AG08396 (cell line): ENCODE data around the gene ITPK1.

Experiments
- DNase-seq: peaks from one replicate; pipeline ENCODE4 v3.0.0; 2012; ENCODE audit warnings: low spot score, mixed read lengths

The ITPK1 gene

GRCh38 chr14:92968291-92969020, 147.3 kb downstream of the ITPK1 start:
- DNase-seq, result no peak

GRCh38 chr14:92967346-92967926, 148.3 kb downstream of the ITPK1 start:
- DNase-seq, result no peak

- DNase-seq, result no peak
Observed at GRCh38 chr14:92965281-92965680, 150.4 kb downstream of the ITPK1 start.

DNA sequence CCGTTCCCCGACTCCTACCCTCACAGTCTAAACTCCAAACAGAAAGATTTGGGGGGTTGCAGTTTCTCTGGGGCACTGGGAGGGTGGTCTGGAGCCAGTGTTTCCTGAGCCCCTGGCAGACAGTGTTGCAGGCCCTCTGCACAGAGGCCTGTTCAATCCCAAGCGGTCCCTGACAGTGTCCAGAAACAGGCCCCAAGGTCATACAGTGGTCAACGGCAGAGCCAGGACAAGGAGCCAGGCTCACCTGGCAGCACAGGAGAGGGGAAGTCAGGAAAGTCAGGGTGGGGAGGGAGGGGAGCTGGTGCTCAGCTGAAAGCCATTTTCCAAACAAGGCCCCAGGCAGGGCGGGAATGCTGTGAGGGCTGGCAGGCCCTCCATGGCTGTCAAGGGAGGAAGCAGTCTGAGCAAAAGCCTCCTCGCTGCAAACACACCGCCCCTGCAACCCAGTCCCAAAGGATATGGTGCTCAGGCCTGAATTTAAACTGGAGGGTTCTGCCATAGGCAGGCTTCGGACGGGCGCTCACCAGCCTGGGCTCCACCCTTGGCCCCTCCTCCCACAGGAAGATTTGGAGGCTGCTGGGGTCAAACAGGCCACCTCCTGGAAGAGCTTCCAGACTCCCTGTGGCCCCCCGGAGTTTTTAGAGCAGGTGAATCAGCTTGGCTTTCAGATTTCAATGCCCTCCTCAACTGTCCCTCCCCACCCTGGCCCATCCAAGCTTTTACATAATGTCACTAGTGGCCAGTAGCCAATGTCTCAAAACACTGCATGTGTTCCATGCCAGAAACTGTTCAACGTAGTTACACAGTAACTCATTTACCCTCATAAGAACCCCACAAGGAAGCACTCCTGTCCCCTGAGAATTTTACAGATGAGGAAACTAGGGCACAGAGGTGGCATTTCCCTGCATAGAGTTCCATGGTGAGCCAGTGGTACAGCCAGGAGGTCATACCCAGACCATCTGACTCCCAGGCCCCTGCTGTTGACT, 151.3 kb downstream of the ITPK1 start:
- DNase-seq, result no peak

DNA sequence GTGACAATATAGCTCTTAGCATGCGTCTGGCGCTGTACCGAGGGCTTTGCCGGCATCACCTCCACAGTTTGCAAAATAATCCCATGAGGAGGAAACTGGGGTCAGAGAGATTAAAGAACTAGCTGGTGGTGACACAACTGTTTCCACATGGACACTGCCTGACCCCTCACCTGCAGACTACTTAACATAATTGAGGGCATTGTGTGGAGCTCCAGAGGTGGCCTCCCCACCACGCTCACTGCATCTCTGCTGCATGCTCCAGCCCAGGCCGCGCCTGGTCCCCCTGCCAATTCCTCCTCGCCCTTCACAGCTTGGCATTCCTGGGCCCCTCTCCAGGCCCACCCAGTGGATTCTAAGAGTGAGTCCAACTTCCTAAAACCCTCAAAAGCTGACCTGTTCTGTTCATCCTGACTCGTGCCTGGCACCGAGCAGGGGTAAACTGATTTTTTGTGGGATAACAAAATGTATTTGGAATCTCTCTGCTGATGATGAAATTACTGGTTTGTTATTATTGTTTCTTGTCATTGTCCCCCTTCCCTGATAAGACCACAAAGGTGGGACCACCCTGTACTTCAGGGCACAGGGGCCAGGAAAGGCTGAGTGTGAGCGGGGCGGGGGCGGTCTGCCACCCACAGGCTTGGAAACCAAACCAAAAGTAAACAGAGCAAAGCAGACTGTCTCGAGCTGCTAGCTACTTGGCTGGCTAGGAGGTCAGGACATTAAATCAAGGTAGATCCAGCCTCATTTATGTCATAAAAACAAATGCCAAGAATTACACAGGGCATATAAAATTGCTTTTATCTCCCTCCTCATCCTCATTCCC, 152.2 kb downstream of the ITPK1 start:
- DNase-seq, result no peak

DNA sequence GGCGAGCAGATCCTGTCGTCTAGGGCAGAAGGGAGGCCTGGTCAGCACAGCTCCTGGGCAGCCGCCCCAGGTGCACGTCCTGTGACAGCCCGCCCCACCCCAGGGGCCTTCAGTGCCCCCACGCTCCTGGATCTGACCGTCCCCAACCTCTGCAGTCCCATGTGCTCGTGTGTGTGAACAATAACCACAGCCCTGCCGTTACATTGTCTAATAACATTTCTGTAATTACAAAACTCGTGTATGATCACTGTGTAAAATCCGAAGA, 153.0 kb downstream of the ITPK1 start:
- no peak for DNase-seq

DNA sequence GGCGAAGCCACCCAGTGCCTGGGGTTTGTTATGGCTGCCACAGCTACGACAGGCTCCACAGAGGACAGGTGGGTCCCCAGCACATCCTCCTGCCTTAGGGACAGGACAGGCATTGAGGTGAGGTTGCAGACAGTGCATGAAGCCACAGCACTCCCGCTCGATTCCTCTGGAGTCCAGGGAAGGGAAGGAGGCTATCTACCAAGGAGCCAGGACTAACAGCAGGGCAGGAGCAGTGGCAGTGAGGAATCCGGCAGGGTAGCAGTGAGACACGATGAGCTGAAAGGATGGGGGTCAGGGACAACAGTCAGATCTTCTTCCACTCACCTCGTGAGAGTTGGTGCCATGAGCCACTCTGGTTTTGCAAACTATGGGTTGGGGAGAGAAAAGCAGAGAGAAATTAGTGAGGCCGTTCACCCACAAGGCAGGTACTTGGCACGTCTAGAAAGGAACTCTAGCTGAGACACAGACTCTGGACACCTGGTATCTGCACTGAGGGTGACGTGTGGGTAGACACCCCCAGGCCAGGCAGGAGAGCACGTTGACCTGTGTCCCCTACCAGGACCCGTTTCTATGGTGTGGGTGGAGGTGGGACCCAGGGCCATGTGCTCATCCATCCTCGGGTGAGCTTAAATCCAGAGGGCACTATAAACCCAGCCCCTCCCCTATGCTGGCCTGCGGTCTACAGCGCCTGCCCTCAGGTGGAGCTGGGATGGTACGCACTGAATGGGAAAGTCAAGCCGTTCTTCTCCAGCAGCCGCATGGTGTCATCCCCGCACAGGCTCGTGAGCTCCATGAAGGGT, 153.5 kb downstream of the ITPK1 start:
- no peak for DNase-seq

DNA sequence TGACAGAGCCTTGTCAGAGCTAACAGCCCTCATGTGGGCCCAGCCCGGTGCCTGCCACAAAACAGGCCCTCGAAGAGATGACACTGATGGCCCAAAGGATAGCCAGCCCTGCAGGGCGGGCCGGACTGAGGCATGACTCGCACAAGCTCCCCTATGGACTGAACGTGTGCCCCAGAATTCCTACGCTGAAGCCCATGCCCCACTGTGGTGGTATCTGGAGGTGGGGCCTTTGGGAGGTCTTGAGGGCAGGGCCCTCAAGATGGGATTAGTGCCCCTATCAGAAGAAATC, 154.2 kb downstream of the ITPK1 start:
- DNase-seq, result no peak

DNA sequence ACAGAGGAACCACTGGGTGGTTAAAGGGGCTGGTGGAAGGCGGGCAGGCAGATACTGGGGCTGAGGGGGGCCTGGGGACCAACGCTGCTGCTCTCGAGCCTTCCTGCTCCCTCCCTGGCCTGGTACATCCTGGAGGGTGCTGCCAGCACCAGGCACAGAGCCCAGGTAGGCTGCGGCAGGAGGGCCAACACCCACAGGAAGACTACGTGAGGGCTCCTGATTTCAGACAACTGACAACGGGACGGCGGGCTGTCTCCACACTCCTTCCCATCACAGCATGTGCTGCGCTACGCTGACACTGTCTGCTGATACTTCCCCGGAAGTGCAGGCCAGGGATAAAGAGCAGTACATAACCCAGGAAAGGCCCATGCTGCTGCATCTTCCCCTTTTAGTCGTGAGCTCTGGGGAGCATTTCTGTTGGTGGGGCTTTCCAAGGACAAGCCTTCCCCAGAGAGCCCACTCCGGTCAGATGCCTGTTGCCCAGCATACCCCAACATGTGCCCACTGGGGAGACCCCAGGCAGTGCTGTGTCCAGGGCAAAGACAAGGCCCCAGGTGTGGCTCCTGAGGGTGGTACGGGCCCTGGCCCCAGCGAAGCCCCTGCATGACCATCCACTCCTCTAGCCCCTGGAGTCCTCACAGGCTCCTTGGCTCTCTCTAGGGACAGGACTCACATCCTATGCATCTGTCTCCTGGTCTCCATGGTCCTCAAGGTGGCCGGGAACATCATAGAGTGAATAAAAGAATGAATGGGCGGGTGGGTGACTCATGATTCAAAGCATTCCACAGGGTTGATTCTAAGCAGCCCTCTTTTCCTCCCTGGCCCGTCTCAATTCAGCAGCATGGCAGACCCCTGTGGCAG, 154.8 kb downstream of the ITPK1 start:
- peak; percentile 66 for DNase-seq

DNA sequence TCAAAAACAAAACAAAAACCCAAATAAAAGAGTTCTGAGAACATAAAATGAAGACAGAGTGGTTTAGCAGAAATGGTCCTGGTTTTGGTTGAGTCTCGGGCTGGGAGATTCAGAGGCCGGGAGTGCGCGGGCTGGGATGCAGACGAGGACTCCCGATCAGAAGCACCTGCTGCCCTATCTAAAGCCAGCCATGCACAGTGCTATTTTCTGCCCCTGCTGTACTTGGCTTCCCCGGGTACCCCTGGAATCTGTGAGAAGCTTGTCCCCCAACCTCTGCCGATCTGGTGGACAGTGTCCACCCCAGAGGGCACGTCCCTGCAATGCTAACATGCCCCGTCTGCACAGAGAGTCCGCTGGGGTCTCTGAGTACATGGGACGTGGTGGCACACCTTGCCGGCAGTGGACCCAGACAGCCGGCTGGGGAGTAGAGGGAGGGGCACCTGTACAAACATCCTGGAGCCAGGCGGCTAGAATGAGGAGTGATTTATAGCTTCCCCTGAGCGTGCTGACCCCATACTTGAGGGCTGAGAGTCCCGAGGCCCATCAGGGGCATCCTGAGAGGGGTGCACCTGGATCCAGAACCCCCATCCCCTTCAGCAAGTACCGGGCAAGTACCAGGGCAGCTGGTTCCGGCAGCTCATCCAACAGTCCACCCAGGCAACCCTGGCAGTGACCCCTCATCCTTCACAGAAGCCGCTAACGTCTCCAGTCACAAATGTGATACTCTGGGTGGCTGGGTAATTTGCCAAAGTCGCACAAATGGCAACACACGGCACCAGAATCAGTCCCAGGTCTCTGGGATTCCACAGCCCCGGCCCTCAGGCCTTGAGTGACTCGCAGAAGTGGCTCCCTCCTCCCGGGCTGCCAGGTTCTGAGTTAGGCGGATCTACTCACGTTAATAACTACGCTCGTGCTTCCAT, 155.7 kb downstream of the ITPK1 start:
- no peak for DNase-seq

GRCh38 chr14:92959189-92959531, 156.6 kb downstream of the ITPK1 start:
- no peak for DNase-seq

DNA sequence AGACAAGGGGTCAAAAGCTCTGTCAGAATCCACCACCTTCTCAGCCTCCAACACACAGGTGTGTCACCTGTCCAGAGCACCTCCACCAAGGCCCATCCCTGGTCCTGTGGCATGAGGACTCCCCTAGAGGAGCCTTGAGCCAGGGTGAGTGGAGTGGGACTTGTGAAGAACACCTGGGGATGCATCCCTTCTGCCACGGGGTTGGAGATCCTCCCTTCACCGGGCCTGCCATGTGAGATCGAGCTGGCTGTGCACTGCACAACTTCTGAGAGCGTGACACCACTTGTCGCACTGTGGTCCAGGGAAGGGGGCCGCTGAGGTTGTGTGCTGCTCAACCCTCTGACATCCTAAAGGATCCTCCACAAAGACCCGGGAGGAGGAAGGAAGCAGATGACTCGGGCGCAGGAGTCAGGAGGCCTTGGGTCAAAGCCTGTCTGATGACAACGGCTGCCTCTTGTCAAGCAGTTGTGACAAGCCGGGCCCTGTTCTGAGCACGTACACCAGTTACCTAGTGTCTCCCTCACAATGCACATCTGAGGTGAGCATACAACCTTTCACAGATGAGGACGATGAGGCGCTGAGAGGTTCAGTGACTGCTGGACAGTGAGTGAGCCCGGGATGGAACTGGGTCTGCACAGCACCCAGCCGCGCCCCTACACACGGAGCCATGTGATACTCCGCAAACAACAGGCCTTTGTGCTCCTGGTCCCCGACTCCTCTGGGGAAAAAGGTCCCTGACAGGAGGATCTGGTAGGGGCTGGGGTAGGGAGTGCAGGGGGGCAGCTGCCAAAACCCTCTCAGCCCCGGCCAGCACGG, 157.1 kb downstream of the ITPK1 start:
- no peak for DNase-seq

- no peak for DNase-seq
Observed at GRCh38 chr14:92956961-92957360, 158.8 kb downstream of the ITPK1 start.

- no peak for DNase-seq
Observed at GRCh38 chr14:92955381-92955780, 160.3 kb downstream of the ITPK1 start.

DNA sequence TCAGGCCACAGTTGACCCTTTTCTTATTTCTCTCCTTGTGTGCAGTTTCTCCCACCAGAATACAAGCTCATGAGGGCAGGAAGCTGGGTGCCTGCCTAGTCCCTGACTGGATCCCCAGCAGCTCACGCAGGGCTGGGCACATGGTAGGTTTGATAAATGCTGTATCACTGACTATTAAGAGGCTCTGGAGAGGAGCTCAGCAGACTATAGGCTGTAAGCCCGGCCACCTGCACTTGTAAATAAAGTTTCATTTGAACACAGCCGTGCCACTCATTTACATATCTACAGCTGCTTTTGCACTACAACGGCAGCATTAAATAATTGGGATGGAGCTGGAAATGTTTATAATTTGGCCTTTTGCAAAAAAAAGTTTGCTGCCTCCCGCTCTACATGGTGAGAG, 160.8 kb downstream of the ITPK1 start:
- no peak for DNase-seq

- DNase-seq, result no peak
Observed at GRCh38 chr14:92953526-92953925, 162.2 kb downstream of the ITPK1 start.

DNA sequence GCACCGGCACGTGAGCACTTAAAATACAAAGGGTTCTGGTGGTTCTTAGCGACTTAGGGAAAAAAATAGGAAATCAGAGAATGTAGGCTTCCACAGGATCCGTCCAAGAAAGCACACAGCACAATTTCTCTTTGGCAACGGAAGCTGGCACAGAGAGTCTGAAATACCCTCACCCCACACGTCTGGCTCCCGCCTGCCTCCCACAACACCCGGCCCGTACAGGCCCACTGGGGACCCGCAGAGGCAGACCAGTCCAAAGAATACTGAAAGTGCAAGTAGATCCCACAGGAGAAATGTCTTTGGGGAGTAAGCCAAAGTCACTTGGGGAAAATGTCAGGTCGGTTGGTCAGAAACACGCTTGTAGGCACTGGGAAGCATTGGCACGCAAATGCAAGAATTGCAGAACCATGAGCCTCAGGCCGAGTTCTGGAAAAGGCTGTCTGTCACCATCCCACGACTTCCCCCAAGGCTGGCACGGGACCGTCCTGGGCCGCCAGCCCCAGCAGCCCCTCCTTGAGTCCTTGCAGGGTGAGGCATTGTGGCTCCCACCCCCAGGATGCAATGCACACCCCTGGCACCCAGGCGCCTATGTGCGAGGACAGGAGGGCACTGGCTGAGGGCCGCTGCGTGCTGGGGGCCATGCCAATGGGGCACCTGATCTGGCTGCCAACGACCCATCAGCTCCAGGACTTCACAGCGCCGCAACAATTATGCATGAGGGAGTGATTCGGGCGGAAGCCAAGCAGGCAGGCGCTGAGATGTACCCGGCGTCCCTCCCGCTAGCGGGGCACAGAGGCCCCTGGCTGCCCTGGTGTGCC, 163.0 kb downstream of the ITPK1 start:
- DNase-seq, result no peak

GRCh38 chr14:92951912-92952471, 163.7 kb downstream of the ITPK1 start:
- peak; percentile 92 for DNase-seq
